Fibroblast of mammary gland (primary cell): ENCODE measurements around the gene PSMD14.
A peak's percentile ranks its signal among the peaks of the same experiment; 100 is the strongest.

Source experiments
- DNase-seq: peaks from one replicate; pipeline ENCODE4 v3.0.0-alpha.2; 2010; ENCODE audit warnings: low read depth
- H3K4me3 ChIP-seq: 2 replicates; pipeline ENCODE4 v1.5.1; 2011; ENCODE audit warnings: low read depth, mild to moderate bottlenecking, low read length, moderate library complexity; ENCODE audit not compliant: control insufficient read depth
- CTCF ChIP-seq: conservative IDR thresholded peaks from 2 replicates; pipeline ENCODE4 v1.5.1; 2011; ENCODE audit warnings: low read depth, low read length, inconsistent platforms; ENCODE audit not compliant: control insufficient read depth, insufficient read depth

PSMD14 gene

GRCh38 chr2:161424891-161425727, 116.9 kb downstream of the PSMD14 start:
- H3K4me3 ChIP-seq, result no peak overlapping the region
- no peak for TF ChIP-seq CTCF

GRCh38 chr2:161425728-161426454, 117.7 kb downstream of the PSMD14 start:
- DNase-seq, result no peak
- TF ChIP-seq CTCF, result no peak
- H3K4me3 ChIP-seq, result no peak overlapping the region

More at GRCh38 chr2:161424891-161425727, 116.9 kb downstream of the PSMD14 start:
- no peak for DNase-seq

- DNase-seq, result no peak
- no peak overlapping the region for H3K4me3 ChIP-seq
- peak; percentile 81 for TF ChIP-seq CTCF
Observed at GRCh38 chr2:161426455-161426921, 118.3 kb downstream of the PSMD14 start.

- DNase-seq, result peak; percentile 53
- no peak for TF ChIP-seq CTCF
- H3K4me3 ChIP-seq, result peak overlapping the region; percentile 23
Observed at GRCh38 chr2:161426922-161427663, 118.9 kb downstream of the PSMD14 start.

GRCh38 chr2:161427664-161428587, 119.7 kb downstream of the PSMD14 start:
- no peak overlapping the region for H3K4me3 ChIP-seq
- no peak for DNase-seq
- TF ChIP-seq CTCF, result no peak
